GM21737 (cell line): Measurements from ENCODE around the gene LYVE1.
"Not testable (repeated sequence)": the region's sequence is repeated elsewhere in the genome, so short reads cannot be mapped to it uniquely, and the experiment has no call there.

Experiments
- ATAC-seq: cut with Tn5 transposase; IDR thresholded peaks from one replicate; pipeline ENCODE4 v1.9.1; 2021; ENCODE audit warnings: mild to moderate bottlenecking, moderate library complexity; ENCODE audit not compliant: unreplicated experiment

The LYVE1 gene

GRCh38 chr11:10568486-10568941 is at the start of gene LYVE1:
TSS of gene LYVE1 (minus strand) at chr11:10568665. CDS start at chr11:10568532, 133 bp downstream.
- no peak for ATAC-seq

- ATAC-seq = no peak
Observed at GRCh38 chr11:10617551-10617950, 49.1 kb upstream of the LYVE1 start.

- ATAC-seq = no peak
Observed at GRCh38 chr11:10611979-10612862, 43.8 kb upstream of the LYVE1 start.

GRCh38 chr11:10609636-10610035 is 41.2 kb upstream of the LYVE1 start:
- ATAC-seq = no peak

- no peak for ATAC-seq
Observed at GRCh38 chr11:10608584-10608983, 40.1 kb upstream of the LYVE1 start.

GRCh38 chr11:10607462-10608132 is 39.1 kb upstream of the LYVE1 start:
- no peak for ATAC-seq

- ATAC-seq = peak; percentile 59
Observed at GRCh38 chr11:10606536-10607208, 38.2 kb upstream of the LYVE1 start.

- no peak for ATAC-seq
Observed at GRCh38 chr11:10605941-10606381, 37.5 kb upstream of the LYVE1 start.

- no peak for ATAC-seq
Observed at GRCh38 chr11:10604798-10605197, 36.3 kb upstream of the LYVE1 start.

GRCh38 chr11:10604340-10604748 is 35.9 kb upstream of the LYVE1 start:
- ATAC-seq = no peak

GRCh38 chr11:10603721-10604297 is 35.3 kb upstream of the LYVE1 start:
- no peak for ATAC-seq

GRCh38 chr11:10602945-10603344 is 34.5 kb upstream of the LYVE1 start:
- no peak for ATAC-seq

GRCh38 chr11:10602366-10602765 is 33.9 kb upstream of the LYVE1 start:
- no peak for ATAC-seq

GRCh38 chr11:10601837-10602236 is 33.4 kb upstream of the LYVE1 start:
- ATAC-seq = no peak

- ATAC-seq = no peak
Observed at GRCh38 chr11:10600570-10601248, 32.2 kb upstream of the LYVE1 start.

- no peak for ATAC-seq
Observed at GRCh38 chr11:10599388-10600175, 31.1 kb upstream of the LYVE1 start.

- no peak for ATAC-seq
Observed at GRCh38 chr11:10598816-10599215, 30.4 kb upstream of the LYVE1 start.

GRCh38 chr11:10597877-10598351 is 29.4 kb upstream of the LYVE1 start:
- no peak for ATAC-seq

GRCh38 chr11:10595840-10596239 is 27.4 kb upstream of the LYVE1 start:
- ATAC-seq = not testable (repeated sequence)

- ATAC-seq = no peak
Observed at GRCh38 chr11:10594407-10594806, 25.9 kb upstream of the LYVE1 start.
